H9 (cell line): ENCODE measurements around the gene ADGRD1. TPM values are rescaled to one million over a fixed set of nuclear protein-coding genes. Genes with fewer than 3 reads are reported as not detected.

ENCODE experiments used
- DNase-seq: peaks from one replicate; pipeline ENCODE4 v3.0.0-alpha.2; 2017
- H2AFZ ChIP-seq: one replicate; pipeline ENCODE4 v1.6.1; 2013; ENCODE audit warnings: mild to moderate bottlenecking, low read length, control low read depth, moderate library complexity
- H2AK5ac ChIP-seq: 2 replicates; pipeline ENCODE4 v1.6.1; 2013; ENCODE audit warnings: low read length, control low read depth, mixed read lengths; ENCODE audit not compliant: insufficient read length
- H2BK120ac ChIP-seq: one replicate; pipeline ENCODE4 v1.6.1; 2013; ENCODE audit warnings: low read depth, mild to moderate bottlenecking, low read length, control low read depth, inconsistent platforms; ENCODE audit not compliant: poor library complexity, severe bottlenecking
- H2BK12ac ChIP-seq: 2 replicates; pipeline ENCODE4 v1.6.1; 2013; ENCODE audit warnings: low read length, control low read depth, mixed read lengths, low read depth; ENCODE audit not compliant: insufficient read length
- H2BK15ac ChIP-seq: 2 replicates; pipeline ENCODE4 v1.6.1; 2013; ENCODE audit warnings: low read depth, low read length, control low read depth
- H2BK20ac ChIP-seq: one replicate; pipeline ENCODE4 v1.6.1; 2013; ENCODE audit warnings: low read depth, mild to moderate bottlenecking, low read length, control low read depth, inconsistent platforms; ENCODE audit not compliant: poor library complexity, severe bottlenecking
- H2BK5ac ChIP-seq: 2 replicates; pipeline ENCODE4 v1.6.1; 2013; ENCODE audit warnings: low read length, control low read depth, mixed read lengths; ENCODE audit not compliant: insufficient read length
- H3K14ac ChIP-seq: 2 replicates; pipeline ENCODE4 v1.6.1; 2013; ENCODE audit warnings: low read length, control low read depth; ENCODE audit not compliant: insufficient read depth
- H3K18ac ChIP-seq: 2 replicates; pipeline ENCODE4 v1.6.1; 2013; ENCODE audit warnings: low read depth, mild to moderate bottlenecking, mixed read lengths, low read length, control low read depth; ENCODE audit not compliant: insufficient read length
- H3K23ac ChIP-seq: 2 replicates; pipeline ENCODE4 v1.6.1; 2013; ENCODE audit warnings: low read length, control low read depth, mixed read lengths, low read depth; ENCODE audit not compliant: insufficient read length
- H3K23me2 ChIP-seq: 2 replicates; pipeline ENCODE4 v1.6.1; 2013; ENCODE audit warnings: low read depth, mild to moderate bottlenecking, mixed read lengths, low read length, control low read depth; ENCODE audit not compliant: insufficient read length, poor library complexity, severe bottlenecking
- H3K27ac ChIP-seq: 2 replicates; pipeline ENCODE4 v1.5.1; 2013; ENCODE audit warnings: low read length, control low read depth, mixed read lengths, low read depth; ENCODE audit not compliant: insufficient read length
- H3K27me3 ChIP-seq: 2 replicates; pipeline ENCODE4 v1.6.1; 2013; ENCODE audit warnings: low read length, control low read depth, inconsistent platforms; ENCODE audit not compliant: insufficient read depth
- H3K4ac ChIP-seq: 2 replicates; pipeline ENCODE4 v1.6.1; 2013; ENCODE audit warnings: low read depth, mild to moderate bottlenecking, control low read depth, inconsistent platforms, low read length, moderate library complexity
- H3K4me1 ChIP-seq: 2 replicates; pipeline ENCODE4 v1.6.1; 2013; ENCODE audit warnings: low read length, control low read depth, inconsistent platforms; ENCODE audit not compliant: insufficient read depth
- H3K4me2 ChIP-seq: 2 replicates; pipeline ENCODE4 v1.6.1; 2013; ENCODE audit warnings: low read length, control low read depth, mixed read lengths; ENCODE audit not compliant: insufficient read length, insufficient read depth
- H3K56ac ChIP-seq: 2 replicates; pipeline ENCODE4 v1.6.1; 2013; ENCODE audit warnings: low read depth, mild to moderate bottlenecking, mixed read lengths, low read length, control low read depth; ENCODE audit not compliant: insufficient read length
- H3K79me1 ChIP-seq: 2 replicates; pipeline ENCODE4 v1.6.1; 2013; ENCODE audit warnings: low read depth, mild to moderate bottlenecking, moderate library complexity, low read length, control low read depth, inconsistent platforms; ENCODE audit not compliant: insufficient read depth, poor library complexity, severe bottlenecking
- H3K79me2 ChIP-seq: 2 replicates; pipeline ENCODE4 v1.6.1; 2013; ENCODE audit warnings: low read length, control low read depth, inconsistent platforms; ENCODE audit not compliant: insufficient read depth
- H3K9ac ChIP-seq: 2 replicates; pipeline ENCODE4 v1.6.1; 2013; ENCODE audit warnings: low read length, control low read depth, mixed read lengths; ENCODE audit not compliant: insufficient read length; ENCODE audit errors: extremely low read depth
- H3K9me3 ChIP-seq: one replicate; pipeline ENCODE4 v1.6.1; 2013; ENCODE audit warnings: low read depth, low read length, inconsistent platforms; ENCODE audit not compliant: control insufficient read depth
- H3T11ph ChIP-seq: one replicate; pipeline ENCODE4 v1.6.1; 2013; ENCODE audit warnings: mild to moderate bottlenecking, low read length, control low read depth, inconsistent platforms
- H4K20me1 ChIP-seq: one replicate; pipeline ENCODE4 v1.6.1; 2013; ENCODE audit not compliant: control insufficient read depth, insufficient read length, insufficient read depth
- H4K5ac ChIP-seq: 2 replicates; pipeline ENCODE4 v1.6.1; 2013; ENCODE audit warnings: low read depth, mild to moderate bottlenecking, mixed read lengths, low read length, control low read depth; ENCODE audit not compliant: insufficient read length
- H4K8ac ChIP-seq: replicated peaks from 2 replicates; pipeline ENCODE4 v1.6.1; 2013; ENCODE audit warnings: low read length, control low read depth, mixed read lengths, low read depth; ENCODE audit not compliant: insufficient read length
- H4K91ac ChIP-seq: 2 replicates; pipeline ENCODE4 v1.6.1; 2013; ENCODE audit warnings: low read depth, mild to moderate bottlenecking, moderate library complexity, mixed read lengths, low read length, control low read depth; ENCODE audit not compliant: insufficient read length
- H3K27ac Mint-ChIP-seq, 3 experiments: 2 replicates in 2 of 3; 3 replicates in 1 of 3; pipeline ENCODE4 v1.8.0; 2020 to 2021; ENCODE audit warnings: mixed read lengths in 3 of 3, mild to moderate bottlenecking in 1 of 3, moderate library complexity in 1 of 3
- H3K27me3 Mint-ChIP-seq: 2 replicates; pipeline ENCODE4 v1.8.0; 2021; ENCODE audit warnings: low read depth, mild to moderate bottlenecking, moderate library complexity, mixed read lengths
- H3K36me3 Mint-ChIP-seq, 3 experiments: 2 replicates in 2 of 3; 3 replicates in 1 of 3; pipeline ENCODE4 v1.8.0; 2020 to 2021; ENCODE audit warnings: low read depth in 3 of 3, mixed read lengths in 3 of 3; ENCODE audit not compliant: insufficient read depth in 1 of 3
- H3K4me1 Mint-ChIP-seq, 2 experiments: 2 replicates each; pipeline ENCODE4 v1.8.0; 2020; ENCODE audit warnings: mixed read lengths in 2 of 2
- H3K4me3 Mint-ChIP-seq, 2 experiments: 2 replicates in 1 of 2; 3 replicates in 1 of 2; pipeline ENCODE4 v1.8.0; 2020 to 2021; ENCODE audit warnings: mild to moderate bottlenecking in 2 of 2, mixed read lengths in 2 of 2, moderate library complexity in 1 of 2
- H3K9me3 Mint-ChIP-seq, 2 experiments: 2 replicates in 1 of 2; 3 replicates in 1 of 2; pipeline ENCODE4 v1.8.0; 2020; ENCODE audit warnings: mild to moderate bottlenecking in 2 of 2, mixed read lengths in 2 of 2, moderate library complexity in 1 of 2
- CTCF ChIP-seq: fragments of 200-600 bp; sonication (generic); conservative IDR thresholded peaks from 3 replicates; pipeline ENCODE4 v1.8.0; 2021; ENCODE audit warnings: antibody characterized with exemption, mild to moderate bottlenecking
- WGBS: extraction: QIAGEN DNeasy Blood & Tissue Kit; methylation state at CpG from one replicate; pipeline ENCODE4 v1.1.7; 2013; ENCODE audit warnings: missing lambda C conversion rate, low lambda C conversion rate, mixed read lengths; ENCODE audit not compliant: insufficient read length; ENCODE audit errors: extremely low coverage; 5-methylcytosine and 5-hydroxymethylcytosine counted together
- total RNA-seq: library from RNA; stranded (reverse); gene quantifications from 2 replicates; pipeline ENCODE4 v1.2.1, GENCODE V29; 2021

Gene ADGRD1
- total RNA-seq, 1 experiment from 2014 or later: 0.52 TPM

GRCh38 chr12:130925666-130926015 is 28.1 kb upstream of the ADGRD1 start:
- H4K8ac ChIP-seq: no peak overlapping the region
- H3K79me1 ChIP-seq: no peaks in the 10 kb centered on the region
- WGBS: no CpG with 5 or more reads among the region's 7 CpGs
- H3T11ph ChIP-seq: no peak overlapping the region
- no peak overlapping the region for H3K56ac ChIP-seq
- Mint-ChIP-seq H3K27me3 (peaks cover 19% of the 10 kb centered on the region), H3K27ac (no peak overlapping the region), H3K4me1 (0 out of 4 replicates have a peak, but pooled peaks cover 0 to 4% of the 10 kb centered on the region in 2 experiments), H3K36me3 (no peaks in the 10 kb centered on the region), H3K9me3 (peaks cover 4% of the 10 kb centered on the region in 2 experiments), H3K4me3 (no peak overlapping the region)
- H3K27ac ChIP-seq: no peak overlapping the region
- H3K79me2 ChIP-seq: no peaks in the 10 kb centered on the region
- H3K9ac ChIP-seq: no peak overlapping the region
- no peak overlapping the region for H3K14ac ChIP-seq
- H3K4ac ChIP-seq: no peak overlapping the region
- H3K23me2 ChIP-seq: no peaks in the 10 kb centered on the region
- TF ChIP-seq CTCF: no peak
- no peaks in the 10 kb centered on the region for H3K9me3 ChIP-seq
- H3K4me2 ChIP-seq: no peak overlapping the region
- H2BK5ac ChIP-seq: no peak overlapping the region
- no peak overlapping the region for H2BK12ac ChIP-seq
- no peak overlapping the region for H2BK120ac ChIP-seq
- H3K18ac ChIP-seq: no peak overlapping the region
- H4K20me1 ChIP-seq: no peaks in the 10 kb centered on the region
- H2BK20ac ChIP-seq: no peak overlapping the region
- H4K5ac ChIP-seq: no peak overlapping the region
- no peak overlapping the region for H2AFZ ChIP-seq
- H2AK5ac ChIP-seq: no peak overlapping the region
- DNase-seq: no peak
- H3K27me3 ChIP-seq: no peaks in the 10 kb centered on the region
- no peak overlapping the region for H3K23ac ChIP-seq
- H3K4me1 ChIP-seq: no peaks in the 10 kb centered on the region
- no peak overlapping the region for H2BK15ac ChIP-seq
- no peak overlapping the region for H4K91ac ChIP-seq
